Effector memory CD8-positive, alpha-beta T cell (primary cell): ENCODE results near the gene CRB3.

Experiments used
- ATAC-seq: fragments of 150-1000 bp; cut with Tn5 transposase; replicated peaks from 2 replicates; pipeline ENCODE4 v1.10.0; 2021; ENCODE audit warnings: mild to moderate bottlenecking, moderate library complexity
- DNase-seq, 3 experiments: peaks; one replicate each; pipeline ENCODE4 v3.0.0; 2021
- H3K27ac Mint-ChIP-seq, 2 donors: one replicate each; pipeline ENCODE4 v1.8.0; 2022; ENCODE audit warnings: mild to moderate bottlenecking in 2 of 2, mixed read lengths in 2 of 2, moderate library complexity in 2 of 2
- H3K27me3 Mint-ChIP-seq, 2 donors: one replicate each; pipeline ENCODE4 v1.8.0; 2022; ENCODE audit warnings: mixed read lengths in 2 of 2
- H3K36me3 Mint-ChIP-seq: one replicate; pipeline ENCODE4 v1.8.0; 2022; ENCODE audit warnings: mild to moderate bottlenecking, moderate library complexity, mixed read lengths; ENCODE audit not compliant: insufficient read depth
- H3K4me1 Mint-ChIP-seq, 2 donors: one replicate each; pipeline ENCODE4 v1.8.0; 2022; ENCODE audit warnings: low read depth in 2 of 2, mixed read lengths in 2 of 2
- H3K4me3 Mint-ChIP-seq, 2 donors: one replicate each; pipeline ENCODE4 v1.8.0; 2022; ENCODE audit warnings: mild to moderate bottlenecking in 2 of 2, mixed read lengths in 2 of 2, moderate library complexity in 2 of 2
- H3K9me3 Mint-ChIP-seq, 2 donors: one replicate each; pipeline ENCODE4 v1.8.0; 2022; ENCODE audit warnings: mixed read lengths in 2 of 2

CRB3 gene

GRCh38 chr19:6466526-6467248 is 2.6 kb downstream of the CRB3 start:
- H3K36me3 Mint-ChIP-seq = peaks cover 51% of the 10 kb centered on the region
- H3K27ac Mint-ChIP-seq = peak overlapping the region in 1 of 2 donors; percentile 5
- ATAC-seq = no peak
- DNase-seq = no peak
- H3K4me3 Mint-ChIP-seq = no peak overlapping the region
- H3K9me3 Mint-ChIP-seq = no peaks in the 10 kb centered on the region
- peaks cover 4 to 10% of the 10 kb centered on the region in 2 donors for H3K4me1 Mint-ChIP-seq
- H3K27me3 Mint-ChIP-seq = peaks cover 0 to 7% of the 10 kb centered on the region in 2 donors

DNA sequence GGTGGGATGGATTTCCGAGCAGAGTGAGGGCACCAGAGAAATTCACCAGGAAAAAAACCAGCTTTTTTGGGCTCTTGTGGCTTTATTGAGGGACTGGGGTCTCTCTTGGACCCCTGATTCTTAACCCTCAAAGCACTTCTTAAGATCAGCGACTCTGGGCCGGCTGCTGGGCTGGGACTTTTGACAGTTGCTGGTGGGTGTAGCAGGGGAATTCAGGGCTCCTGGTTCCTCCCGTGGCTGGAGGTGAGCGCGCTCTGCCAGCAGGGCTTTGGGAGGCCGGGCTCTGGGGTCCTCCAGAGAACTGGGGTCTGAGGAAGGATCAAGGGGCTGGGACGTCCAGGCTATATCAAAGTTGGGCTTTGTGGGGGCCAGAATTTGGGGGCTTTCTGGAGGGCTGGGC is 3.3 kb downstream of the CRB3 start:
- no peaks in the 10 kb centered on the region for H3K9me3 Mint-ChIP-seq
- no peak overlapping the region for H3K4me3 Mint-ChIP-seq
- DNase-seq = no peak
- H3K4me1 Mint-ChIP-seq = peaks cover 4 to 10% of the 10 kb centered on the region in 2 donors
- H3K27me3 Mint-ChIP-seq = peaks cover 0 to 7% of the 10 kb centered on the region in 2 donors
- peak overlapping the region in 1 of 2 donors; percentile 5 for H3K27ac Mint-ChIP-seq
- no peak for ATAC-seq
- peaks cover 55% of the 10 kb centered on the region for H3K36me3 Mint-ChIP-seq

- Mint-ChIP-seq H3K4me3 (no peak overlapping the region), H3K4me1 (peaks cover 2 to 8% of the 10 kb centered on the region in 2 donors), H3K27me3 (peaks cover 0 to 1% of the 10 kb centered on the region in 2 donors), H3K27ac (no peak overlapping the region), H3K36me3 (peaks cover 77% of the 10 kb centered on the region), H3K9me3 (no peaks in the 10 kb centered on the region)
- ATAC-seq (no peak), DNase-seq (no peak)
These were observed 6.1 kb downstream of the CRB3 start for GRCh38 chr19:6470173-6470572.

GRCh38 chr19:6471076-6471475 is 7.0 kb downstream of the CRB3 start:
- Mint-ChIP-seq H3K4me3 (no peak overlapping the region), H3K27me3 (no peaks in the 10 kb centered on the region), H3K4me1 (peaks cover 2 to 8% of the 10 kb centered on the region in 2 donors), H3K27ac (peak overlapping the region; percentile 31 to 39), H3K36me3 (peaks cover 78% of the 10 kb centered on the region), H3K9me3 (no peaks in the 10 kb centered on the region)
- no peak for ATAC-seq
- no peak for DNase-seq

- Mint-ChIP-seq H3K27ac (peak overlapping the region; percentile 23 to 35), H3K36me3 (peaks cover 75% of the 10 kb centered on the region)
- no peak for ATAC-seq
These were observed 8.6 kb downstream of the CRB3 start for GRCh38 chr19:6472713-6473112.

GRCh38 chr19:6473647-6474046 is 9.6 kb downstream of the CRB3 start:
- Mint-ChIP-seq H3K36me3 (peaks cover 80% of the 10 kb centered on the region), H3K27ac (no peak overlapping the region)
- no peak for ATAC-seq

More at GRCh38 chr19:6472713-6473112, 8.6 kb downstream of the CRB3 start:
- DNase-seq = no peak
- Mint-ChIP-seq H3K4me3 (no peak overlapping the region), H3K9me3 (no peaks in the 10 kb centered on the region), H3K27me3 (no peaks in the 10 kb centered on the region), H3K4me1 (peaks cover 2 to 8% of the 10 kb centered on the region in 2 donors)

DNA sequence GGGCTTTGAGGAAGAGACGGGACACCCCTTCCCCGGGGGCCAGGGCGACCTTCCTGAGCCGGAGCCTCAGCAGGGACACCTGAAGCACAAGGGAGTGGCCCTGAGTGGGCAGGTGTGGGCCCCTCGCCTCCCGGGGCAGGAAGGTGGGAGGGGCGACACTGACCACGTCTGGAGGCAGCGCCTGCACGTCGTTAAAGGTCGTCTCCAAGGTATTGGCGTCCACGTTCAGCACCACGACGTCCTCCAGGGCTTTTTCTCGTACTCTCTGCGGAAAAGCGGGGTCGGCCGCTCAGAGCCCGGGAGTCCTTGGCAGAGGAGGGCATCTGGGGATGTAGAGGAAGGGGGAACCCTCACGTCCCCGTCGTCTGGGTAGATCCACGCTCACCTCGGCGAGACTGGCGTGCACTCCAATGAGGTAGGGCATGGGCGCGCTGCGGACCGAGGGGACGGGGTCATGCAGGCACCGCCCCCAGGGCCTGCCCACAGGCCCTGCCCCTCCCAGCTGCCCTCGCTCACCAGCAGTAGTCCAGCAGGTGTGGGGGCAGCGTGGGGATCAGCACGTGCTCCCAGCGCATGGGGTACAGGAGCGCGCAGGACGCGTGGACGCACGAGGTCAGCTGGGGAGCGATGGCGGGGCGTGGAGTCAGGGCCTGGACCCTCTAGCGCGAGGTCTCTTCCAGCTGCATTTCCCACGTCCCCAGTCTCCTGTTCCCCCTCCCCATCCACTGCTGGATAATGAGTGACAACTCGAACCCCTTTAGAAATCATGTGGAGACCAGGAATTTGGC is 11.4 kb downstream of the CRB3 start:
- no peaks in the 10 kb centered on the region for H3K9me3 Mint-ChIP-seq
- H3K27ac Mint-ChIP-seq = peak overlapping the region in 1 of 2 donors; percentile 49
- no peak overlapping the region for H3K4me3 Mint-ChIP-seq
- H3K4me1 Mint-ChIP-seq = peaks cover 8 to 14% of the 10 kb centered on the region in 2 donors
- ATAC-seq (no peak), DNase-seq (no peak)
- H3K27me3 Mint-ChIP-seq = no peaks in the 10 kb centered on the region
- peaks cover 66% of the 10 kb centered on the region for H3K36me3 Mint-ChIP-seq

More at GRCh38 chr19:6473647-6474046, 9.6 kb downstream of the CRB3 start:
- no peak for DNase-seq
- Mint-ChIP-seq H3K4me1 (peaks cover 2 to 4% of the 10 kb centered on the region in 2 donors), H3K27me3 (no peaks in the 10 kb centered on the region), H3K9me3 (no peaks in the 10 kb centered on the region), H3K4me3 (no peak overlapping the region)

GRCh38 chr19:6476155-6476895 is 12.3 kb downstream of the CRB3 start:
- H3K27ac Mint-ChIP-seq = peak overlapping the region in 1 of 2 donors; percentile 49
- peak; percentile 65 to 77 (median 69) for DNase-seq
- H3K4me1 Mint-ChIP-seq = peaks cover 15 to 22% of the 10 kb centered on the region in 2 donors
- peak; percentile 82 for ATAC-seq
- H3K36me3 Mint-ChIP-seq = peaks cover 60% of the 10 kb centered on the region
- H3K9me3 Mint-ChIP-seq = no peaks in the 10 kb centered on the region
- H3K4me3 Mint-ChIP-seq = no peak overlapping the region
- no peaks in the 10 kb centered on the region for H3K27me3 Mint-ChIP-seq

GRCh38 chr19:6476896-6477431 is 12.9 kb downstream of the CRB3 start:
- H3K4me1 Mint-ChIP-seq = peaks cover 21 to 29% of the 10 kb centered on the region in 2 donors
- no peaks in the 10 kb centered on the region for H3K27me3 Mint-ChIP-seq
- no peak overlapping the region for H3K4me3 Mint-ChIP-seq
- ATAC-seq (no peak), DNase-seq (no peak)
- H3K9me3 Mint-ChIP-seq = no peaks in the 10 kb centered on the region
- H3K36me3 Mint-ChIP-seq = peaks cover 60% of the 10 kb centered on the region
- H3K27ac Mint-ChIP-seq = no peak overlapping the region

- H3K36me3 Mint-ChIP-seq = peaks cover 42% of the 10 kb centered on the region
- H3K27me3 Mint-ChIP-seq = no peaks in the 10 kb centered on the region
- no peaks in the 10 kb centered on the region for H3K9me3 Mint-ChIP-seq
- no peak for DNase-seq
- no peak for ATAC-seq
- H3K4me1 Mint-ChIP-seq = peaks cover 35 to 47% of the 10 kb centered on the region in 2 donors
- peak overlapping the region in 1 of 2 donors; percentile 99 for H3K27ac Mint-ChIP-seq
- H3K4me3 Mint-ChIP-seq = no peak overlapping the region
These were observed 14.7 kb downstream of the CRB3 start for GRCh38 chr19:6478815-6479214.

DNA sequence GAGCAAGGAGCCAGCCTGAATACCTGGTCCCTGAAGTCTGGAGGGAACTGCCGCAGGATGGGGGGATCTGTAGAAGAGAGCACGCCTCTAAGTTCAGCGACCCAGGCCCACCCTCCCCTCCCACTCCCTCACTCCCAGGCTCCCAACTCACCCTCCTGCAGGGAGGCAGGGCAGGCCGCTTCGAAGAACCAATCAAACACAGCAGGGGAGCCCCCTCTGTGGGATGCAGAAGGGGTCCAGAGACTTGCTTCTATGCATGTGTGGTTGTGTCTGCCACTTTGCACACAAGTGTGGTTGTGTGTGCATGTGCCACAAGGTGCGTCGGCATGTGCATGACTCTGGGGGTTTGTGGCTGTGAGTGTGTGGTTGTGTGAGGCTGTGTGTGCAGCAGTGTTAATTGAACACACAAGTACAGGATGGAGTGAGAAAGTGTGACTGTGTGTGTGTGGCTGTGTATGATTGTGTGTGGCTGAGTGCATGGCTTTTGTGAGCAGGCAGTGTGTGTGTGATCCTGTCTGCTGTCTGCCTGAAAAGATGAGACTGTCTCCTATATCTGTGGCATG is 15.8 kb downstream of the CRB3 start:
- ATAC-seq (no peak), DNase-seq (no peak)
- peak overlapping the region; percentile 85 to 88 for H3K4me3 Mint-ChIP-seq

DNA sequence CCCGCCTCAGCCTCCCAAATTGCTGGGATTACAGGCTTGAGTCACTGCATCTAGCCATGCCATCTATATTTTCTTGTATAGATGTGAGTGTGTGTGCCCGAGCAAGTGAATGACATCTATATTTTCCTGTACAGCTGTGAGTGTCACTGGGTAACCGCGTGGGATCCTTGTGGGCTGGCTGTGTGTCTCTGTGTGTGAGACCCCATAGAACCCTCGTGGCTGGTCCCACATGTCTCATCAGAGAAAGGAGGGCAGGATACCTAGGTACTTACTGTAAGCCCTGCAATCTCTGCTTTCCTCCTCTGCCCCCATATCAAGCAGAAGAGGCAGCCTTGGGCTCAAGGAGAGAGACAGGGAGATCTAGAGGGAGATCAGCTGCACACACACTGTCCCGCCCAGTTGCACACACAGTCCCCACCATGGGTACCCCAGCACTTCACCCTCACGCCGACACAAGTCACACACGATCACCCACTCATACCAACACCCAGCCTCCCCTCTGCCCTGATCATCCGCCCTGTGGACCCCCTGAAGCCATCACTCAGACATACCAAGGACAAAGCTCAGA is 16.9 kb downstream of the CRB3 start:
- no peaks in the 10 kb centered on the region for H3K27me3 Mint-ChIP-seq
- H3K9me3 Mint-ChIP-seq = no peaks in the 10 kb centered on the region
- peak overlapping the region; percentile 99 to 100 for H3K27ac Mint-ChIP-seq
- peaks cover 28% of the 10 kb centered on the region for H3K36me3 Mint-ChIP-seq
- DNase-seq (no peak), ATAC-seq (peak; percentile 42)
- peak overlapping the region; percentile 85 to 88 for H3K4me3 Mint-ChIP-seq
- peaks cover 34 to 47% of the 10 kb centered on the region in 2 donors for H3K4me1 Mint-ChIP-seq

More for the DNA sequence above, 15.8 kb downstream of the CRB3 start:
- Mint-ChIP-seq H3K27me3 (no peaks in the 10 kb centered on the region), H3K4me1 (peaks cover 34 to 47% of the 10 kb centered on the region in 2 donors), H3K9me3 (no peaks in the 10 kb centered on the region), H3K27ac (peak overlapping the region; percentile 99 to 100), H3K36me3 (peaks cover 32% of the 10 kb centered on the region)
